Measurements from ENCODE around the gene CEP85.

- no peak for TF ChIP-seq POLR2AphosphoS5 (IDR thresholded peaks at IDR 0.05; ENCODE audit: low read depth, low read length)
- no peak for TF ChIP-seq POLR2A (IDR thresholded peaks at IDR 0.05; ENCODE audit: low read depth, low read length)
- TF ChIP-seq TAF1 (IDR thresholded peaks at IDR 0.05; ENCODE audit: low read depth, low read length): no peak
These were observed 63.2 kb downstream of the CEP85 start for GRCh38 chr1:26297057-26297790.

All from GM12891 (cell line).